ENCODE data around the gene GINS2.

DNA sequence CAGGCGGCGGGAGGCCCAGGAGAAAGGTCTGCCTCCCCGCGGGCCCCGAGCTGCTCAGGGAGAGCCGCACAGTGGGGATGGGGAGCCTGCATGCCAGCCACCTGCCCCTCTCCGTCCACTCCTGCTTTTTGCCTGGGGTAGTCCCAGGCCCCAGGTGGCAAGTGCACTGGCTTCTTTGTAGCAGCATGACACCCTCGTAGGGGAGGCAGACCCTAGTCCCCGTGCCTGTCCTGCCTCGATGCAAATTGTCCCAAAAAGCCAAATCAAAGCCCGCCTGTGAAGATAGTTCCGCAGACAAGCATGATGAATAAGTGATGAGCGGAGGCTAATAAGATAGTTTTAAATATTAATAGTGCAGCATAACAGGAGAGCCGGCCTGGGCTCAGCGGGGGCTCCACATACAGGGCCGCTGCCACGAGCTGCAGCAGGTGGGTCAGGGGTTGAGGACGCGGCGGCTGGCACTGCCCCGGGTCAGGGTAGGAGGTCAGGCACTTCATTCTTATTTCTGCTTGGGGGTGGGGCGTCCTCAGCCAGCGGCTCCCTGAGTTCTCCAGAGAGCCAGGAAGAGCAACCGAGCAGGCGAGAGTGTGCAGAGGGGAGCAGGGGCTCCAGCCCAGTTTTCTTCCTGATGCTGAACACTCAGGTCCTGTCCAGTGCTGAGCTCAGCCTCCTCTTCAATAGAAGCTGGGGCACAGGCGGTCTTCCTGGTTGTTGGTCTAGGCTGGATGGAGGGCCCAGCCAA lies 26.8 kb downstream of the GINS2 start:
- TF ChIP-seq, protein P1, sequence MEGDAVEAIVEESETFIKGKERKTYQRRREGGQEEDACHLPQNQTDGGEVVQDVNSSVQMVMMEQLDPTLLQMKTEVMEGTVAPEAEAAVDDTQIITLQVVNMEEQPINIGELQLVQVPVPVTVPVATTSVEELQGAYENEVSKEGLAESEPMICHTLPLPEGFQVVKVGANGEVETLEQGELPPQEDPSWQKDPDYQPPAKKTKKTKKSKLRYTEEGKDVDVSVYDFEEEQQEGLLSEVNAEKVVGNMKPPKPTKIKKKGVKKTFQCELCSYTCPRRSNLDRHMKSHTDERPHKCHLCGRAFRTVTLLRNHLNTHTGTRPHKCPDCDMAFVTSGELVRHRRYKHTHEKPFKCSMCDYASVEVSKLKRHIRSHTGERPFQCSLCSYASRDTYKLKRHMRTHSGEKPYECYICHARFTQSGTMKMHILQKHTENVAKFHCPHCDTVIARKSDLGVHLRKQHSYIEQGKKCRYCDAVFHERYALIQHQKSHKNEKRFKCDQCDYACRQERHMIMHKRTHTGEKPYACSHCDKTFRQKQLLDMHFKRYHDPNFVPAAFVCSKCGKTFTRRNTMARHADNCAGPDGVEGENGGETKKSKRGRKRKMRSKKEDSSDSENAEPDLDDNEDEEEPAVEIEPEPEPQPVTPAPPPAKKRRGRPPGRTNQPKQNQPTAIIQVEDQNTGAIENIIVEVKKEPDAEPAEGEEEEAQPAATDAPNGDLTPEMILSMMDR (IDR thresholded peaks at IDR 0.05) = no peak
- TF ChIP-seq POLR2A (IDR thresholded peaks at IDR 0.05) = no peak

All from vagina (tissue), 2 donors.